Mammary epithelial cell (primary cell): Measurements from ENCODE around the gene DOCK1.

Experiments
- EZH2 ChIP-seq: IDR thresholded peaks from 2 replicates; pipeline ENCODE4 v1.6.1; 2012; ENCODE audit warnings: low read length, inconsistent platforms, borderline replicate concordance
- TF ChIP-seq, protein P1 (sequence below), 2 donors: IDR thresholded peaks in 1 of 2; conservative IDR thresholded peaks in 1 of 2; 2 replicates each; pipeline ENCODE4 v1.5.1; 2011 to 2012; ENCODE audit warnings: inconsistent platforms in 2 of 2, low read length in 2 of 2, mild to moderate bottlenecking in 2 of 2, control low read depth in 1 of 2, low read depth in 1 of 2; ENCODE audit not compliant: insufficient read depth in 1 of 2; ENCODE audit errors: extremely low read depth in 1 of 2

DNA sequence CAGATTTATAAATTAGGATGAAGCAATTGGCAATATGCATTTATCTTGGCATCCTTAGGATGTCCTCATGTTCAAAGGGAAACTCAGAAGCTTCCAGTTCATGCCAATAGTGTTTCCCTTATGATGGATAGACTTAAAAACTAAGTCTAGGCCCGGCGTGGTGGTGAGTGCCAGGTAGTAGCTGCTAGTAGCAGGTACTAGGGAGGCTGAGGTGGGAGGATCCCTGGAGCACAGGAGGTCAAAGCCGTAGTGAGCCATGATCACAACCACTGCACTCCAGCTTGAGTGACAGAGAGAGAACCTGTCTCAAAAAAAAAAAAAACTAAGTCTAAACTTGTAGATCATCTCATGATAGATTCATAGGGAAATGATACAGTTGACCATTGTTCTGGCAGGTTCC is 115.0 kb downstream of the DOCK1 start:
- TF ChIP-seq, protein P1, sequence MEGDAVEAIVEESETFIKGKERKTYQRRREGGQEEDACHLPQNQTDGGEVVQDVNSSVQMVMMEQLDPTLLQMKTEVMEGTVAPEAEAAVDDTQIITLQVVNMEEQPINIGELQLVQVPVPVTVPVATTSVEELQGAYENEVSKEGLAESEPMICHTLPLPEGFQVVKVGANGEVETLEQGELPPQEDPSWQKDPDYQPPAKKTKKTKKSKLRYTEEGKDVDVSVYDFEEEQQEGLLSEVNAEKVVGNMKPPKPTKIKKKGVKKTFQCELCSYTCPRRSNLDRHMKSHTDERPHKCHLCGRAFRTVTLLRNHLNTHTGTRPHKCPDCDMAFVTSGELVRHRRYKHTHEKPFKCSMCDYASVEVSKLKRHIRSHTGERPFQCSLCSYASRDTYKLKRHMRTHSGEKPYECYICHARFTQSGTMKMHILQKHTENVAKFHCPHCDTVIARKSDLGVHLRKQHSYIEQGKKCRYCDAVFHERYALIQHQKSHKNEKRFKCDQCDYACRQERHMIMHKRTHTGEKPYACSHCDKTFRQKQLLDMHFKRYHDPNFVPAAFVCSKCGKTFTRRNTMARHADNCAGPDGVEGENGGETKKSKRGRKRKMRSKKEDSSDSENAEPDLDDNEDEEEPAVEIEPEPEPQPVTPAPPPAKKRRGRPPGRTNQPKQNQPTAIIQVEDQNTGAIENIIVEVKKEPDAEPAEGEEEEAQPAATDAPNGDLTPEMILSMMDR (conservative IDR thresholded peaks at IDR 0.05 in 1 of 2, IDR thresholded peaks at IDR 0.05 in 1 of 2; ENCODE audit: extremely low read depth in 1 of 2, insufficient read depth in 1 of 2, low read depth in 1 of 2, low read length in 2 of 2), result no peak
- no peak for TF ChIP-seq EZH2
